MCF 10A (cell line): ENCODE measurements around the gene LDLRAD4. TPM values are rescaled to one million over a fixed set of nuclear protein-coding genes. Genes with fewer than 3 reads are reported as not detected.

Source experiments
- BruUV-seq: library from RNA; stranded (reverse); fragments of 400-500 nt; replicated peaks from 2 replicates; lab custom pipeline; 2021; lab: Mats Ljungman, UMichigan
- CTCF ChIA-PET: fragments of 300-600 bp; sonication (Branson Sonifier 250); formaldehyde crosslinking; extraction: SDS; loops from one replicate; lab custom pipeline; 2021; ENCODE audit warnings: antibody characterized with exemption, inconsistent platforms; lab: Yijun Ruan, JAX
- POLR2A ChIA-PET: fragments of 300-600, 350-650 bp; sonication (Branson Sonifier 250); formaldehyde crosslinking; extraction: SDS; loops from one replicate; lab custom pipeline; 2020; ENCODE audit warnings: antibody characterized with exemption, inconsistent platforms; lab: Yijun Ruan, JAX
- DNase-seq: peaks from one replicate; pipeline ENCODE4 v3.0.0-alpha.2; 2018; ENCODE audit not compliant: unreplicated experiment
- H3K27ac Mint-ChIP-seq: one replicate; pipeline ENCODE4 v1.8.0; 2022; ENCODE audit warnings: mild to moderate bottlenecking, low read depth, mixed read lengths; ENCODE audit not compliant: unreplicated experiment
- H3K27me3 Mint-ChIP-seq: one replicate; pipeline ENCODE4 v1.8.0; 2022; ENCODE audit warnings: mixed read lengths; ENCODE audit not compliant: insufficient read depth, unreplicated experiment
- H3K36me3 Mint-ChIP-seq: one replicate; pipeline ENCODE4 v1.8.0; 2022; ENCODE audit warnings: mild to moderate bottlenecking, moderate library complexity, mixed read lengths; ENCODE audit not compliant: insufficient read depth, unreplicated experiment
- H3K4me1 Mint-ChIP-seq: one replicate; pipeline ENCODE4 v1.8.0; 2022; ENCODE audit warnings: mixed read lengths; ENCODE audit not compliant: insufficient read depth, unreplicated experiment
- H3K4me3 Mint-ChIP-seq: one replicate; pipeline ENCODE4 v1.8.0; 2022; ENCODE audit warnings: mild to moderate bottlenecking, moderate library complexity, mixed read lengths; ENCODE audit not compliant: unreplicated experiment
- H3K9me3 Mint-ChIP-seq: one replicate; pipeline ENCODE4 v1.8.0; 2022; ENCODE audit warnings: mixed read lengths; ENCODE audit not compliant: unreplicated experiment
- intact Hi-C: fragments of 100-400 bp; cut with micrococcal nuclease; formaldehyde crosslinking; loops from 2 replicates; pipeline ENCODE4 v1.14.1; 2022
- total RNA-seq: library from RNA; stranded (reverse); gene quantifications from 2 replicates; pipeline ENCODE4 v1.2.3, GENCODE V29; 2022
- TF ChIP-seq, protein P1 (sequence below): fragments of 200-600 bp; IDR thresholded peaks from one replicate; pipeline ENCODE4 v1.8.0; 2022; ENCODE audit warnings: antibody characterized with exemption, mild to moderate bottlenecking; ENCODE audit not compliant: unreplicated experiment

Gene LDLRAD4
- total RNA-seq, 1 experiment from 2014 or later, result not detected

DNA sequence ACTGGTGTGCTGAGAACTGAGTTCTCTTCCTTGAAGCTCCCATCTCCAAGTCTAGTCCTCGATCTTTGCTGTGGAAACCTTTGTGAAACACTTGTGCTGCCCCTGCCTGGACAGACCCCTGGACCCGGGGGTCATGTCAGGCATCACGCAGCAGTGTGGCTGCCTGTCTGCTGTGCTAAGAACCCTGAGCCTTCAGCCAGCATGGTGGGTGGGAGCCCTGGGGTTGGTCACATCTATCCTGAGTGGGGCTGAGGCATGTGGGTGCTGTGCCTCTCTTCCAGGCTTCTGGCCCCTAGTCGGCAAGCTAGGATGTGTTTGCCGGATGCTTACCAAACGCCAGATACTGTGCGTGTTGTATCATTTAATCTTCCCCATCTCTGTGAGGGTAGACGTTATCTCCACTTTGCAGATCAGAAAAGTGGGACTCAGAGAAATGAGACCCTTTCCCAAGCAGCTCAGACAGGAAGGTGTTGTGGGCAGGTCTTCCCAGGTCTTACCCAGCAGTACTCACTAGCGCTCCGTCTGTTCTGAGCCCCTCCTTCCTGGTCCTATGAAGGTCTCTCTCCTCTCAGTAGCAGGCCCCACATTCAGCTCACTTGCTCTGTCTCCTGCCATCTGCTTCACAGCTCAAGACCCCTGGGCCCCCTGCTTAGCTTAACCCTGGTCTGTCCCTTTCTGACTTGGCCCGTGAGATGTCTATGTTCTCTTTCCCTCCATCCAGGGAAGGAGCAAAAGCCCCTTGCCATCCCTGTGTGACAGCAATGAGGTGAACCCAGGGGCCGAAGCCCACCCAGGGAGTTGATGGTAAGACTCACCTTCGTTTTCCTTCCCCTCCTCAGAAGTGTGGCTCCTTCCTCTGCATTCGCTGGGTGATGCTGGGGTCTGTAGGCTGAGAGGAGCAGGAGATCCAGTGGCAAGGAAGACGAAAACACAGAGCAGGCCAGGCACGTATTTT, 265.0 kb downstream of the LDLRAD4 start:
- Mint-ChIP-seq H3K36me3 (no peaks in the 10 kb centered on the region), H3K4me3 (no peak overlapping the region), H3K4me1 (no peaks in the 10 kb centered on the region), H3K9me3 (peaks cover 8% of the 10 kb centered on the region), H3K27me3 (no peaks in the 10 kb centered on the region), H3K27ac (no peak overlapping the region)
- no TSS peak for BruUV-seq
- intact Hi-C loops, result no loop called here
- DNase-seq, result no peak
- ChIA-PET POLR2A (no interaction called here), CTCF (interaction anchor here (0.6 to 0.7 kb wide), 3 partner anchors 45 to 267 kb away, joined by 3 to 4 read pairs (median 3); no protein-coding TSS in a partner anchor)
- TF ChIP-seq, protein P1, sequence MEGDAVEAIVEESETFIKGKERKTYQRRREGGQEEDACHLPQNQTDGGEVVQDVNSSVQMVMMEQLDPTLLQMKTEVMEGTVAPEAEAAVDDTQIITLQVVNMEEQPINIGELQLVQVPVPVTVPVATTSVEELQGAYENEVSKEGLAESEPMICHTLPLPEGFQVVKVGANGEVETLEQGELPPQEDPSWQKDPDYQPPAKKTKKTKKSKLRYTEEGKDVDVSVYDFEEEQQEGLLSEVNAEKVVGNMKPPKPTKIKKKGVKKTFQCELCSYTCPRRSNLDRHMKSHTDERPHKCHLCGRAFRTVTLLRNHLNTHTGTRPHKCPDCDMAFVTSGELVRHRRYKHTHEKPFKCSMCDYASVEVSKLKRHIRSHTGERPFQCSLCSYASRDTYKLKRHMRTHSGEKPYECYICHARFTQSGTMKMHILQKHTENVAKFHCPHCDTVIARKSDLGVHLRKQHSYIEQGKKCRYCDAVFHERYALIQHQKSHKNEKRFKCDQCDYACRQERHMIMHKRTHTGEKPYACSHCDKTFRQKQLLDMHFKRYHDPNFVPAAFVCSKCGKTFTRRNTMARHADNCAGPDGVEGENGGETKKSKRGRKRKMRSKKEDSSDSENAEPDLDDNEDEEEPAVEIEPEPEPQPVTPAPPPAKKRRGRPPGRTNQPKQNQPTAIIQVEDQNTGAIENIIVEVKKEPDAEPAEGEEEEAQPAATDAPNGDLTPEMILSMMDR, result no peak

DNA sequence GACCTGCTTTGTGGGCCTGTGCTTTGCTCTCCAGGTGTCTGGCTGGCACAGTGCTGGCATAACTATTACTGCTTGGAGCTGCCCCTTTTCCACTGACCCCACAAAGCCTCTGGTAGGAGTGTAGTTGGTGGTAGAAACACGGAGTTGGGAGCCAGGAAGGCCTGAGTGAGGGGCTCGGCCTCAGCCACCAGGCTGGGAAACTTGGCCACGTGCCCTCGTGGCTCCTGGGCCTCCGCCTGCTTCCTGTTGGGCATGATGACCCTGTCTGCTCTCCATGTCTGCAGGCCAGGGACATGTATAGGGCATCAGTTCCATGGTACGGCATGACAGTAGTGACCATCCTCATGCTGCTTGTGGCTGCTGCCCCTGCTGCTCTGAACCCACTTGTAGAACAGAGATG, 266.6 kb downstream of the LDLRAD4 start:
- TF ChIP-seq, protein P1, result no peak
- H3K4me1 Mint-ChIP-seq, result no peaks in the 10 kb centered on the region
- intact Hi-C loops, result no loop called here
- H3K9me3 Mint-ChIP-seq, result peaks cover 8% of the 10 kb centered on the region
- no peak overlapping the region for H3K4me3 Mint-ChIP-seq
- no peak overlapping the region for H3K27ac Mint-ChIP-seq
- H3K36me3 Mint-ChIP-seq, result no peaks in the 10 kb centered on the region
- no peak for DNase-seq
- H3K27me3 Mint-ChIP-seq, result no peaks in the 10 kb centered on the region
- BruUV-seq, result no TSS peak
- ChIA-PET CTCF (interaction anchor here (1.0 kb wide), 1 partner anchor 269 kb away, joined by 5 read pairs; no protein-coding TSS in a partner anchor), POLR2A (no interaction called here)

DNA sequence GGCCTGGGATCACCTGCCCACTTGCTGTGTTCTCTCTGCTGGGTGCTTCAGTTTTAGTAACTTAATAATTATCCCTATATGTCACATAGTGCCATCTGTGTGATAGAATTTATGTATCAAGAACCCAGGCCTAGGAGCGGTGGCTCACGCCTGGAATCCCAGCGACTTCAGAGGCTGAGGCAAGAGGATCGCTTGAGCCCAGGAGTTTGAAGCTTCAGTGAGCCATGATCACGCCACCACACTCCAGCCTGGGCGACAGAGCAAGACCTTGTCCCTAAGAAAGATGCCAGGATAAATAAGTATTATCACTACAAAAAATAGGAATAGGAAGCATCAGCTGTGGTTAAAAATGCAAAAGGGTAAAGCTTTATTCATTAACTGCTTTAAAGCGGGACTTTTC, 267.0 kb downstream of the LDLRAD4 start:
- BruUV-seq, result no TSS peak
- Mint-ChIP-seq H3K27ac (no peak overlapping the region), H3K27me3 (no peaks in the 10 kb centered on the region)

DNA sequence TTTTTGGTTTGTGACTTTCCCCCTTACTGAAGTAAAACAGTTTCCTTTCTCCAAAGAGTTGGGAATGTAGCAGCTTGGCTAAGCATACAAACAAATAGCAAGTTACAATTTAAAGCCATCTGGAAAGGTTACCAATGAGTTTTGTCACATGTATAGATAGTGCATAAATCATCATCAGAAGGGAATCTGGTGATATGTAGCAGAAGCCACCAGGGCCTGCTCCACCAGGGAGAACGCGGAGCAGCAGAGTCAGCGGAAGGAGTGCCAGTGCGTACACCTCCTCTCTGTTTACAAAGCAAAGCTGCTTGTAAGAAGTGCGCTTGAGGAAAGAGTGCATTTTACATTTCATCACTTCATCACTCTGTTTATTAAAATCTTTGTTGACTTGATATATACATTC, 267.7 kb downstream of the LDLRAD4 start:
- Mint-ChIP-seq H3K9me3 (peaks cover 8% of the 10 kb centered on the region), H3K27ac (no peak overlapping the region), H3K27me3 (no peaks in the 10 kb centered on the region), H3K36me3 (no peaks in the 10 kb centered on the region), H3K4me3 (no peak overlapping the region), H3K4me1 (no peaks in the 10 kb centered on the region)
- no TSS peak for BruUV-seq
- TF ChIP-seq, protein P1, result no peak
- intact Hi-C loops, result no loop called here
- CTCF ChIA-PET, result no interaction called here
- no peak for DNase-seq
- POLR2A ChIA-PET, result interaction anchor here (0.6 kb wide), 1 partner anchor 22 kb away, joined by 3 read pairs; no protein-coding TSS in a partner anchor

More for the DNA sequence above, 267.0 kb downstream of the LDLRAD4 start:
- H3K9me3 Mint-ChIP-seq, result peaks cover 8% of the 10 kb centered on the region
- TF ChIP-seq, protein P1, result no peak
- ChIA-PET CTCF (no interaction called here), POLR2A (interaction anchor here (0.6 kb wide), 1 partner anchor 23 kb away, joined by 3 read pairs; no protein-coding TSS in a partner anchor)
- intact Hi-C loops, result no loop called here
- no peaks in the 10 kb centered on the region for H3K4me1 Mint-ChIP-seq
- DNase-seq, result no peak
- no peaks in the 10 kb centered on the region for H3K36me3 Mint-ChIP-seq
- H3K4me3 Mint-ChIP-seq, result no peak overlapping the region
